Measurements from ENCODE around the gene SFMBT2. TPM values are rescaled to one million over a fixed set of nuclear protein-coding genes. Genes with fewer than 3 reads are reported as not detected.

Gene SFMBT2
- polyA plus RNA-seq, 2 of the 4 experiments (the other 2 are of a cell fraction): 9.6 to 10.2 TPM

- CTCF ChIA-PET: interaction anchor here (1.3 to 1.4 kb wide), 3 partner anchors 15 to 312 kb away, joined by 3 read pairs; no protein-coding TSS in a partner anchor
- no peak overlapping the region for H3K4me2 ChIP-seq
- no peak overlapping the region; a peak in 1 of 6 replicates for H3K27ac ChIP-seq
- H3K9me3 ChIP-seq: no peaks in the 10 kb centered on the region
- DNase-seq (ENCODE audit: low read depth in 1 of 2, low spot score in 1 of 2): no peak
- FAIRE-seq: no peak
- POLR2A ChIA-PET: no interaction called here
- no peak for TF ChIP-seq PHF8 (IDR thresholded peaks at IDR 0.05; ENCODE audit: borderline replicate concordance, low read depth)
- no peak overlapping the region for H3K4me3 ChIP-seq
- 82% methylated on average over 9 of the region's 9 CpGs for WGBS (ENCODE audit: missing lambda C conversion rate)
- no peak for ATAC-seq
- peaks cover 25% of the 10 kb centered on the region for H3K4me1 ChIP-seq
Observed at GRCh38 chr10:7231509-7232414, 179.1 kb downstream of the SFMBT2 start.

- 90% methylated on average over 4 of the region's 4 CpGs for WGBS (ENCODE audit: missing lambda C conversion rate)
- Histone ChIP-seq H3K9me3 (no peaks in the 10 kb centered on the region), H3K4me1 (peaks cover 25% of the 10 kb centered on the region), H3K27ac (no peak overlapping the region), H3K4me2 (no peak overlapping the region), H3K4me3 (no peak overlapping the region)
- ChIA-PET CTCF (interaction anchor here (1.3 to 1.4 kb wide), 2 partner anchors 178 to 311 kb away, joined by 3 read pairs; no protein-coding TSS in a partner anchor), POLR2A (no interaction called here)
- no peak for ATAC-seq
- no peak for DNase-seq (ENCODE audit: low read depth in 1 of 2, low spot score in 1 of 2)
- no peak for TF ChIP-seq ZNF302 (CRISPR knock-in tag; IDR thresholded peaks at IDR 0.05)
- no peak for TF ChIP-seq ZSCAN20 (CRISPR knock-in tag; IDR thresholded peaks at IDR 0.05)
- TF ChIP-seq HOXB13 (CRISPR knock-in tag; IDR thresholded peaks at IDR 0.05; ENCODE audit: low read depth): no peak
- no peak for TF ChIP-seq BCL3 (IDR thresholded peaks at IDR 0.05)
- no peak for TF ChIP-seq NFE2L2 (conservative IDR thresholded peaks at IDR 0.05; ENCODE audit: low read length)
- no peak for TF ChIP-seq CHD2 (IDR thresholded peaks at IDR 0.05; ENCODE audit: low read length, partially characterized antibody)
- TF ChIP-seq HEYL (CRISPR knock-in tag; IDR thresholded peaks at IDR 0.05): no peak
- TF ChIP-seq GATA3 (IDR thresholded peaks at IDR 0.05; ENCODE audit: borderline replicate concordance): no peak
- TF ChIP-seq KDM5A (IDR thresholded peaks at IDR 0.05): no peak
- no peak for TF ChIP-seq CTCF (IDR thresholded peaks at IDR 0.05)
- TF ChIP-seq E2F6 (IDR thresholded peaks at IDR 0.05; ENCODE audit: borderline replicate concordance, low read depth): no peak
- TF ChIP-seq MAZ (IDR thresholded peaks at IDR 0.05; ENCODE audit: borderline replicate concordance, low read depth, low read length): no peak
- TF ChIP-seq CBX2 (IDR thresholded peaks at IDR 0.05; ENCODE audit: borderline replicate concordance, low read depth): no peak
- FAIRE-seq: no peak
Observed at GRCh38 chr10:7230951-7231350, 179.9 kb downstream of the SFMBT2 start.

GRCh38 chr10:7230036-7230435 lies 180.8 kb downstream of the SFMBT2 start:
- Histone ChIP-seq H3K27ac (no peak overlapping the region), H3K4me1 (peaks cover 25% of the 10 kb centered on the region), H3K9me3 (no peaks in the 10 kb centered on the region), H3K4me2 (no peak overlapping the region), H3K4me3 (no peak overlapping the region)
- ChIA-PET POLR2A (no interaction called here), CTCF (no interaction called here)
- FAIRE-seq (no peak), DNase-seq (ENCODE audit: low read depth in 1 of 2, low spot score in 1 of 2) (no peak), ATAC-seq (no peak)
- TF ChIP-seq TP53 (CRISPR knock-in tag; IDR thresholded peaks at IDR 0.05) (no peak), HOXB5 (CRISPR knock-in tag; IDR thresholded peaks at IDR 0.05) (no peak), RAD21 (conservative IDR thresholded peaks at IDR 0.05 in 1 of 2, IDR thresholded peaks at IDR 0.05 in 1 of 2) (no peak), HMGXB4 (CRISPR knock-in tag; IDR thresholded peaks at IDR 0.05; ENCODE audit: borderline replicate concordance) (no peak)
- WGBS (ENCODE audit: missing lambda C conversion rate): 94% methylated on average over 4 of the region's 4 CpGs
